ENCODE measurements around the gene ATP1A1.
A peak's percentile ranks its signal among the peaks of the same experiment; 100 is the strongest.

The ATP1A1 gene

GRCh38 chr1:116372651-116373430 is at the start of gene ATP1A1:
Gene ATP1A1 (plus strand): TSS chr1:116373244. CDS start chr1:116373512, 268 bp downstream.
- TF ChIP-seq, protein P1, sequence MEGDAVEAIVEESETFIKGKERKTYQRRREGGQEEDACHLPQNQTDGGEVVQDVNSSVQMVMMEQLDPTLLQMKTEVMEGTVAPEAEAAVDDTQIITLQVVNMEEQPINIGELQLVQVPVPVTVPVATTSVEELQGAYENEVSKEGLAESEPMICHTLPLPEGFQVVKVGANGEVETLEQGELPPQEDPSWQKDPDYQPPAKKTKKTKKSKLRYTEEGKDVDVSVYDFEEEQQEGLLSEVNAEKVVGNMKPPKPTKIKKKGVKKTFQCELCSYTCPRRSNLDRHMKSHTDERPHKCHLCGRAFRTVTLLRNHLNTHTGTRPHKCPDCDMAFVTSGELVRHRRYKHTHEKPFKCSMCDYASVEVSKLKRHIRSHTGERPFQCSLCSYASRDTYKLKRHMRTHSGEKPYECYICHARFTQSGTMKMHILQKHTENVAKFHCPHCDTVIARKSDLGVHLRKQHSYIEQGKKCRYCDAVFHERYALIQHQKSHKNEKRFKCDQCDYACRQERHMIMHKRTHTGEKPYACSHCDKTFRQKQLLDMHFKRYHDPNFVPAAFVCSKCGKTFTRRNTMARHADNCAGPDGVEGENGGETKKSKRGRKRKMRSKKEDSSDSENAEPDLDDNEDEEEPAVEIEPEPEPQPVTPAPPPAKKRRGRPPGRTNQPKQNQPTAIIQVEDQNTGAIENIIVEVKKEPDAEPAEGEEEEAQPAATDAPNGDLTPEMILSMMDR (IDR thresholded peaks at IDR 0.05; ENCODE audit: low read depth, low read length) = no peak
- Histone ChIP-seq H3K9me3 (ENCODE audit: severe bottlenecking) (no peaks in the 10 kb centered on the region), H3K27me3 (ENCODE audit: insufficient read depth, low read depth, severe bottlenecking) (no peaks in the 10 kb centered on the region), H3K4me3 (ENCODE audit: low read depth, low read length) (peak within 1 kb of the TSS; percentile 79), H3K27ac (peak within 1 kb of the TSS; percentile 89), H3K36me3 (0 out of 2 replicates have a peak, but pooled peaks cover 2% of the 10 kb centered on the region)
- peak; percentile 93 for DNase-seq

DNA sequence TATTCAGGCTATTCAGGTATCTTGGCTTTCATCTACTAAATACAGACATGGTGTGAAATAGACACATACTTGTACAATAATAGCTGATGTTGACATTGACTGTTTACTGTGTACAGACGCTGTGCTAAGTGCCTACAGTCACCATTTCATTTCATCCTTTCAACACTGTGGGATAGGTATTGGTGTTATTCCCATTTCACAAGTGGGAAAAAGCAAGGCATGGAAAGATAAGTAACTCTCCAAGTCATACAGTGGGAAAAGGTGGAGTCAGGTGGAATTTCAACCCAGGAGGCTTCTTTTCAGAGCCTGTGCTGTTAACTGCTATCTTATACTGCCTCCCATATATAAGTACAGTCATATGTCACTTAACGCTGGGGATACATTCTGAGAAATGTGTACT is 49.6 kb upstream of the ATP1A1 start:
- no peak for DNase-seq
- TF ChIP-seq, protein P1 (IDR thresholded peaks at IDR 0.05; ENCODE audit: low read depth, low read length) = no peak
- Histone ChIP-seq H3K4me3 (ENCODE audit: low read depth, low read length) (no peak overlapping the region), H3K36me3 (no peaks in the 10 kb centered on the region), H3K27ac (no peak overlapping the region), H3K27me3 (ENCODE audit: insufficient read depth, low read depth, severe bottlenecking) (no peaks in the 10 kb centered on the region), H3K9me3 (ENCODE audit: severe bottlenecking) (no peaks in the 10 kb centered on the region)

DNA sequence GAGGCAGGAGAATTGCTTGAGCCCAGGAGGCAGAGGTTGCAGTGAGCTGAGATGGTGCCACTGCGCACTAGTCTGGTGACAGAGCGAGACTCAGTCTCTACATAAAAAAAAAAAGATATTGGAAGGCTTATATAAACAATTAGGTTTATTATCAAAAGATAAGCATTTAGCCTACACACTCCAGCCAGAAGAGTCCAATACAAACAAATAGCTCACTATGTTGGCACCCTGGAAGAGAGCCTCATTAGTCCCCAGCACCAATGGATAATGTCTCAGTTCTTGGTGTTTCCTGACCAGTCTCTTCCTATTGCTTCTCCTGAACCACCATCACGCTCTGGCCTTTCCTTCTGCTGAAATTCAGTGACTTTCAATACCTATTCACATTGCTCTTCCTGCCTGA is 48.6 kb upstream of the ATP1A1 start:
- Histone ChIP-seq H3K9me3 (ENCODE audit: severe bottlenecking) (no peaks in the 10 kb centered on the region), H3K36me3 (no peaks in the 10 kb centered on the region), H3K27ac (no peak overlapping the region), H3K4me3 (ENCODE audit: low read depth, low read length) (no peak overlapping the region), H3K27me3 (ENCODE audit: insufficient read depth, low read depth, severe bottlenecking) (no peaks in the 10 kb centered on the region)
- DNase-seq = no peak
- TF ChIP-seq, protein P1 (IDR thresholded peaks at IDR 0.05; ENCODE audit: low read depth, low read length) = no peak

DNA sequence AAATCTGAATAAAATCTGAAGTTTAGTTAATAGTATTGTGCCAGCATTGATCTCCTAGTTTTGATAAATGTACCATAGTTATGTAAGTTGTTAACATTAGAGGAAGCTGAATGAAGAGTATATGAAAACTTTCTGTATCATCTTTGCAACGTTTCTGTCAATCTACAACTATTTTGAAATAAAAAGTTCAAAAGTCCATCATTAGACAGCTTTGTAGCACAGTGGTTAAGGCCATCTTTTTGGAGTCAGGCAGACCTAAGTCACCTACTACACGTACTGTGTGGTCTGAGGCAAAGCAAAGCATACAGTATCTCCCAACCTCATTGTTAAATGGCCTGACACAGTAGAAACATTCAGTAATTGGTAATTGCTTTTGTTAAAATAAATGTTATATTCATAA is 47.9 kb upstream of the ATP1A1 start:
- DNase-seq = no peak
- TF ChIP-seq, protein P1 (IDR thresholded peaks at IDR 0.05; ENCODE audit: low read depth, low read length) = no peak
- Histone ChIP-seq H3K27me3 (ENCODE audit: insufficient read depth, low read depth, severe bottlenecking) (no peaks in the 10 kb centered on the region), H3K27ac (no peak overlapping the region), H3K9me3 (ENCODE audit: severe bottlenecking) (no peaks in the 10 kb centered on the region), H3K36me3 (no peaks in the 10 kb centered on the region), H3K4me3 (ENCODE audit: low read depth, low read length) (no peak overlapping the region)

DNA sequence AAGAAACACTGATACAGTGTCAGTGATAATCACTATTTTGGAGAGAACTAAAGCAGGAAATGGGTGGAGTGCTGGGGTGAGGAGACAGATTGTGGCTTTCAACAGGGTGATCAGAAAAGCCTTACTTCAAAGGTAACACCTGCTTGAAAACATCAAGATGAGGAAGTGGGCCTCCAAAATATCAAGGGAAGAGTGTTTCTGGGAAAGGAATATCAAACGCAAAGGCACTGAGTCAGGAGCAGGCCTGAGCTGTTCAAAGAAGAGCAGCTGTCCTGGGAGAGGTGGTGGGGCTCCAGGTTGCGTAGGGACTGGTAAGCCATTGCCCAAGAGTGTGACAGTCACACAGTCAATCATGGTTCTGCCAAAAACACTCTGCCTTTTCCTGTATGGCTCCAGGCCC is 47.1 kb upstream of the ATP1A1 start:
- Histone ChIP-seq H3K36me3 (no peaks in the 10 kb centered on the region), H3K27me3 (ENCODE audit: insufficient read depth, low read depth, severe bottlenecking) (no peaks in the 10 kb centered on the region), H3K4me3 (ENCODE audit: low read depth, low read length) (no peak overlapping the region), H3K9me3 (ENCODE audit: severe bottlenecking) (no peaks in the 10 kb centered on the region), H3K27ac (no peak overlapping the region)
- TF ChIP-seq, protein P1 (IDR thresholded peaks at IDR 0.05; ENCODE audit: low read depth, low read length) = no peak
- DNase-seq = no peak

- DNase-seq = no peak
- Histone ChIP-seq H3K27ac (no peak overlapping the region), H3K27me3 (ENCODE audit: insufficient read depth, low read depth, severe bottlenecking) (no peaks in the 10 kb centered on the region), H3K36me3 (no peaks in the 10 kb centered on the region), H3K9me3 (ENCODE audit: severe bottlenecking) (no peaks in the 10 kb centered on the region), H3K4me3 (ENCODE audit: low read depth, low read length) (no peak overlapping the region)
- TF ChIP-seq, protein P1 (IDR thresholded peaks at IDR 0.05; ENCODE audit: low read depth, low read length) = no peak
Observed at GRCh38 chr1:116326486-116326885, 46.6 kb upstream of the ATP1A1 start.

Data from WERI-Rb-1 (cell line).